Measurements from ENCODE around the gene MARCHF10. TPM values are rescaled to one million over a fixed set of nuclear protein-coding genes. Genes with fewer than 3 reads are reported as not detected.

The MARCHF10 gene
- total RNA-seq, 6 donors from 2014 or later, result 0.72 to 7.2 (median 3.2) TPM

- Histone ChIP-seq H3K4me3 (no peak overlapping the region), H3K9me3 (no peaks in the 10 kb centered on the region), H3K36me3 (peaks cover 0 to 26% (median 9%) of the 10 kb centered on the region in 4 donors), H3K27ac (no peak overlapping the region), H3K27me3 (no peaks in the 10 kb centered on the region), H3K4me1 (peaks cover 3 to 9% (median 7%) of the 10 kb centered on the region in 4 donors)
- ATAC-seq (ENCODE audit: low FRiP score in 2 of 2), result no peak
- TF ChIP-seq EP300 (IDR thresholded peaks at IDR 0.05), result no peak
- TF ChIP-seq POLR2A (IDR thresholded peaks at IDR 0.05), result no peak
- no peak for TF ChIP-seq POLR2AphosphoS5 (IDR thresholded peaks at IDR 0.05)
- no peak for TF ChIP-seq CTCF (IDR thresholded peaks at IDR 0.05)
- peak in 1 of 2 donors; percentile 83 for DNase-seq
- 90 to 97% methylated on average over 11 to 37 of the region's 37 CpGs for WGBS, 2 donors
Observed at GRCh38 chr17:62689441-62690167, 118.5 kb downstream of the MARCHF10 start.

GRCh38 chr17:62688398-62689160 is 119.5 kb downstream of the MARCHF10 start:
- 84% methylated on average over 11 of the region's 11 CpGs for WGBS, 2 donors
- no peak overlapping the region for H3K27ac ChIP-seq
- no peak for ATAC-seq (ENCODE audit: low FRiP score in 2 of 2)

GRCh38 chr17:62687997-62688396 is 120.1 kb downstream of the MARCHF10 start:
- Histone ChIP-seq H3K4me1 (no peaks in the 10 kb centered on the region), H3K36me3 (peaks cover 0 to 26% (median 9%) of the 10 kb centered on the region in 4 donors), H3K27ac (no peak overlapping the region), H3K27me3 (no peaks in the 10 kb centered on the region), H3K4me3 (no peak overlapping the region), H3K9me3 (no peaks in the 10 kb centered on the region)
- 95 to 100% methylated on average over 1 to 4 of the region's 4 CpGs for WGBS, 2 donors
- ATAC-seq (ENCODE audit: low FRiP score in 2 of 2) (no peak), DNase-seq (no peak)
- TF ChIP-seq EP300 (IDR thresholded peaks at IDR 0.05) (no peak), POLR2AphosphoS5 (IDR thresholded peaks at IDR 0.05) (no peak), CTCF (IDR thresholded peaks at IDR 0.05) (no peak), POLR2A (IDR thresholded peaks at IDR 0.05) (no peak)

More at GRCh38 chr17:62688398-62689160, 119.5 kb downstream of the MARCHF10 start:
- peaks cover 0 to under 1% (median 0%) of the 10 kb centered on the region in 4 donors for H3K4me1 ChIP-seq
- H3K4me3 ChIP-seq, result no peak overlapping the region
- H3K36me3 ChIP-seq, result peaks cover 0 to 26% (median 9%) of the 10 kb centered on the region in 4 donors
- no peaks in the 10 kb centered on the region for H3K27me3 ChIP-seq
- no peaks in the 10 kb centered on the region for H3K9me3 ChIP-seq
- TF ChIP-seq POLR2A (IDR thresholded peaks at IDR 0.05) (no peak), EP300 (IDR thresholded peaks at IDR 0.05) (no peak), CTCF (IDR thresholded peaks at IDR 0.05) (no peak), POLR2AphosphoS5 (IDR thresholded peaks at IDR 0.05) (no peak)
- DNase-seq, result peak in 1 of 2 donors; percentile 68

GRCh38 chr17:62684179-62684578 is 123.9 kb downstream of the MARCHF10 start:
- TF ChIP-seq EP300 (IDR thresholded peaks at IDR 0.05) (no peak), CTCF (IDR thresholded peaks at IDR 0.05) (no peak), POLR2A (IDR thresholded peaks at IDR 0.05) (no peak), POLR2AphosphoS5 (IDR thresholded peaks at IDR 0.05) (no peak)
- WGBS, 2 donors, result 91 to 96% methylated on average over 4 of the region's 4 CpGs
- Histone ChIP-seq H3K9me3 (no peaks in the 10 kb centered on the region), H3K27ac (no peak overlapping the region), H3K27me3 (no peaks in the 10 kb centered on the region), H3K4me3 (no peak overlapping the region), H3K36me3 (peaks cover 0 to 31% (median 14%) of the 10 kb centered on the region in 4 donors), H3K4me1 (no peaks in the 10 kb centered on the region)
- DNase-seq (no peak), ATAC-seq (ENCODE audit: low FRiP score in 2 of 2) (no peak)
